Measurements from ENCODE around the gene DUSP5.
A peak's percentile ranks its signal among the peaks of the same experiment; 100 is the strongest.

The DUSP5 gene

GRCh38 chr10:110501142-110501937 lies 3.6 kb downstream of the DUSP5 start:
- H3K79me2 ChIP-seq = no peaks in the 10 kb centered on the region
- no peak overlapping the region for H2AFZ ChIP-seq
- H3K9me3 ChIP-seq (ENCODE audit: control insufficient read depth, low read length) = no peaks in the 10 kb centered on the region
- peak overlapping the region; percentile 33 for H3K27ac ChIP-seq
- no peak overlapping the region for H3K9ac ChIP-seq
- peaks cover 4% of the 10 kb centered on the region for H3K27me3 ChIP-seq (ENCODE audit: control insufficient read depth, insufficient read depth, low read length)
- H3K36me3 ChIP-seq (ENCODE audit: control insufficient read depth, insufficient read depth, low read length) = no peaks in the 10 kb centered on the region
- H3K4me1 ChIP-seq = no peaks in the 10 kb centered on the region
- peak overlapping the region; percentile 24 for H3K4me2 ChIP-seq (ENCODE audit: low read length)
- H3K4me3 ChIP-seq (ENCODE audit: low read depth, low read length) = no peak overlapping the region
- TF ChIP-seq CTCF (IDR thresholded peaks at IDR 0.05) = no peak

DNA sequence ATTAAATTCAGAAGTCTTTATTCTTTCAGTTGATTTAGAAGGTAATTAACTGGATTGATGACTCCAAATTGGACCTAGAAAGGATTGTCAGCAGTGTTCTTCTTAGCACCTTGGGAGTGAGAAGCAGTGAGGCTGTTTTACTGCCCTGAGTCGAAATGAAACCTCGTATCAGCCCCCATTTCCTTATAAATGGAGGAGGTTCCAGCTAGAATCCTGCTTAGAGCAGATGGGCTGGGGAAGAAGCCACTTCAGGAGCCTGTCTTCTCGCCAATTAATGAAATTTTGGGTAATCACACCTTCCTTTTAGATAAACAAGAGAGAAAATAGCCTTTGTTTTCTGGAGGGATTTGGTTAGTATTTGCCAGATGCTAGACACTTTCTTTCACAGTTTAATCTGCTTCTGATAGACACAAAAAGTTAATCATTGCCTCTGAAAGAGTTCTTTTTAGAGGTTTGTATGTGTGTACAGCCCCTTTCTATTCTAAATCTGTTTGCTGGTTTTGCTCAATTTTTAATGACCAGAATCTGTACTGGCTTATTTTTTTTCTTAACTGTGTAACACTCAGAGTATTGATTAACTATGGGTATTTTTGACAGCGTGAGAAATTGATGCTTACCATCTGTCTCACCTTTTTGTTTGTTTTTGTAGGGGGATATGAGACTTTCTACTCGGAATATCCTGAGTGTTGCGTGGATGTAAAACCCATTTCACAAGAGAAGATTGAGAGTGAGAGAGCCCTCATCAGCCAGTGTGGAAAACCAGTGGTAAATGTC lies 4.6 kb downstream of the DUSP5 start:
- no peak overlapping the region for H3K4me3 ChIP-seq (ENCODE audit: low read depth, low read length)
- no peak for TF ChIP-seq CTCF (IDR thresholded peaks at IDR 0.05)

GRCh38 chr10:110502851-110503301 lies 5.2 kb downstream of the DUSP5 start:
- Histone ChIP-seq H3K4me2 (ENCODE audit: low read length) (no peak overlapping the region), H3K27ac (peak overlapping the region; percentile 61), H3K4me1 (no peaks in the 10 kb centered on the region), H3K27me3 (ENCODE audit: control insufficient read depth, insufficient read depth, low read length) (peaks cover 4% of the 10 kb centered on the region), H2AFZ (no peak overlapping the region), H3K4me3 (ENCODE audit: low read depth, low read length) (no peak overlapping the region), H3K36me3 (ENCODE audit: control insufficient read depth, insufficient read depth, low read length) (no peaks in the 10 kb centered on the region), H3K9ac (no peak overlapping the region), H3K9me3 (ENCODE audit: control insufficient read depth, low read length) (no peaks in the 10 kb centered on the region), H3K79me2 (no peaks in the 10 kb centered on the region)
- TF ChIP-seq CTCF (IDR thresholded peaks at IDR 0.05) = no peak

More for the DNA sequence above, 4.6 kb downstream of the DUSP5 start:
- H3K27me3 ChIP-seq (ENCODE audit: control insufficient read depth, insufficient read depth, low read length) = peaks cover 4% of the 10 kb centered on the region
- no peaks in the 10 kb centered on the region for H3K36me3 ChIP-seq (ENCODE audit: control insufficient read depth, insufficient read depth, low read length)
- no peak overlapping the region for H3K27ac ChIP-seq
- H3K4me2 ChIP-seq (ENCODE audit: low read length) = no peak overlapping the region
- no peaks in the 10 kb centered on the region for H3K4me1 ChIP-seq
- H2AFZ ChIP-seq = no peak overlapping the region
- H3K79me2 ChIP-seq = no peaks in the 10 kb centered on the region
- H3K9ac ChIP-seq = no peak overlapping the region
- no peaks in the 10 kb centered on the region for H3K9me3 ChIP-seq (ENCODE audit: control insufficient read depth, low read length)

DNA sequence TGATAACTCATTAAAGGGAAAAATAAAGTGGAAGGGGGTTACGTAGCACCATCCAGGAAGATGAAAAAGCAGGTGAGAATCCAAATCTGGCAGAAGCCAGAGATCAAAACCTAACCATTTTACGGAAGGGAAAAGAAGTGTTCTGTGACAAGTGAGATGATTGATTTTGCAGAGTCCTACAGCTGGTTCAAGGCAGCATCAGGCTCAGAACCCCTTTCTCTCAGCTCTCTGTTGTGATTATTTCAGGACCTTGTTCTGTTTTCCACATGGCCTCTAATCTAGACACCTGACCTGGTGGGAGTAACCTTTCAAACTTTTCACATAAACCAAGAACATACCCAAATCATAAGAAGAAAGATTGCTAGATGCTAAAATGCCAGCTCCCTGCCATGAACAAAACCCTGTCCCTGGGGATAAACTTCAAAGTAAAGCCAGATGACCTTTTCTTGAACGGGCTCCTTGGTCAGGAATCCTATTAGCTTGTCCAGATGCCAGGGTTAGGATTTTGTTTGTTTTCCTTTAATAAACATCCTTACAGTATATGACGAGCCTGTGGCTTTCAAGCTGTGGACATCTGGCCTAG lies 5.9 kb downstream of the DUSP5 start:
- no peaks in the 10 kb centered on the region for H3K79me2 ChIP-seq
- H2AFZ ChIP-seq = no peak overlapping the region
- no peak overlapping the region for H3K4me3 ChIP-seq (ENCODE audit: low read depth, low read length)
- peaks cover 4% of the 10 kb centered on the region for H3K27me3 ChIP-seq (ENCODE audit: control insufficient read depth, insufficient read depth, low read length)
- H3K9me3 ChIP-seq (ENCODE audit: control insufficient read depth, low read length) = no peaks in the 10 kb centered on the region
- H3K9ac ChIP-seq = no peak overlapping the region
- no peak overlapping the region for H3K4me2 ChIP-seq (ENCODE audit: low read length)
- no peaks in the 10 kb centered on the region for H3K4me1 ChIP-seq
- TF ChIP-seq CTCF (IDR thresholded peaks at IDR 0.05) = no peak
- no peaks in the 10 kb centered on the region for H3K36me3 ChIP-seq (ENCODE audit: control insufficient read depth, insufficient read depth, low read length)
- H3K27ac ChIP-seq = peak overlapping the region; percentile 61
